H9 (cell line): ENCODE results near the gene MRRF. TPM values are rescaled to one million over a fixed set of nuclear protein-coding genes. Genes with fewer than 3 reads are reported as not detected.

Experiments used
- DNase-seq: peaks from one replicate; pipeline ENCODE4 v3.0.0-alpha.2; 2017
- H2AFZ ChIP-seq: one replicate; pipeline ENCODE4 v1.6.1; 2013; ENCODE audit warnings: mild to moderate bottlenecking, low read length, control low read depth, moderate library complexity
- H2AK5ac ChIP-seq: 2 replicates; pipeline ENCODE4 v1.6.1; 2013; ENCODE audit warnings: low read length, control low read depth, mixed read lengths; ENCODE audit not compliant: insufficient read length
- H2BK120ac ChIP-seq: one replicate; pipeline ENCODE4 v1.6.1; 2013; ENCODE audit warnings: low read depth, mild to moderate bottlenecking, low read length, control low read depth, inconsistent platforms; ENCODE audit not compliant: poor library complexity, severe bottlenecking
- H2BK12ac ChIP-seq: 2 replicates; pipeline ENCODE4 v1.6.1; 2013; ENCODE audit warnings: low read length, control low read depth, mixed read lengths, low read depth; ENCODE audit not compliant: insufficient read length
- H2BK15ac ChIP-seq: 2 replicates; pipeline ENCODE4 v1.6.1; 2013; ENCODE audit warnings: low read depth, low read length, control low read depth
- H2BK20ac ChIP-seq: one replicate; pipeline ENCODE4 v1.6.1; 2013; ENCODE audit warnings: low read depth, mild to moderate bottlenecking, low read length, control low read depth, inconsistent platforms; ENCODE audit not compliant: poor library complexity, severe bottlenecking
- H2BK5ac ChIP-seq: 2 replicates; pipeline ENCODE4 v1.6.1; 2013; ENCODE audit warnings: low read length, control low read depth, mixed read lengths; ENCODE audit not compliant: insufficient read length
- H3K14ac ChIP-seq: 2 replicates; pipeline ENCODE4 v1.6.1; 2013; ENCODE audit warnings: low read length, control low read depth; ENCODE audit not compliant: insufficient read depth
- H3K18ac ChIP-seq: 2 replicates; pipeline ENCODE4 v1.6.1; 2013; ENCODE audit warnings: low read depth, mild to moderate bottlenecking, mixed read lengths, low read length, control low read depth; ENCODE audit not compliant: insufficient read length
- H3K23ac ChIP-seq: 2 replicates; pipeline ENCODE4 v1.6.1; 2013; ENCODE audit warnings: low read length, control low read depth, mixed read lengths, low read depth; ENCODE audit not compliant: insufficient read length
- H3K23me2 ChIP-seq: 2 replicates; pipeline ENCODE4 v1.6.1; 2013; ENCODE audit warnings: low read depth, mild to moderate bottlenecking, mixed read lengths, low read length, control low read depth; ENCODE audit not compliant: insufficient read length, poor library complexity, severe bottlenecking
- H3K27ac ChIP-seq: 2 replicates; pipeline ENCODE4 v1.5.1; 2013; ENCODE audit warnings: low read length, control low read depth, mixed read lengths, low read depth; ENCODE audit not compliant: insufficient read length
- H3K27me3 ChIP-seq: 2 replicates; pipeline ENCODE4 v1.6.1; 2013; ENCODE audit warnings: low read length, control low read depth, inconsistent platforms; ENCODE audit not compliant: insufficient read depth
- H3K4ac ChIP-seq: 2 replicates; pipeline ENCODE4 v1.6.1; 2013; ENCODE audit warnings: low read depth, mild to moderate bottlenecking, control low read depth, inconsistent platforms, low read length, moderate library complexity
- H3K4me1 ChIP-seq: 2 replicates; pipeline ENCODE4 v1.6.1; 2013; ENCODE audit warnings: low read length, control low read depth, inconsistent platforms; ENCODE audit not compliant: insufficient read depth
- H3K4me2 ChIP-seq: 2 replicates; pipeline ENCODE4 v1.6.1; 2013; ENCODE audit warnings: low read length, control low read depth, mixed read lengths; ENCODE audit not compliant: insufficient read length, insufficient read depth
- H3K56ac ChIP-seq: 2 replicates; pipeline ENCODE4 v1.6.1; 2013; ENCODE audit warnings: low read depth, mild to moderate bottlenecking, mixed read lengths, low read length, control low read depth; ENCODE audit not compliant: insufficient read length
- H3K79me1 ChIP-seq: 2 replicates; pipeline ENCODE4 v1.6.1; 2013; ENCODE audit warnings: low read depth, mild to moderate bottlenecking, moderate library complexity, low read length, control low read depth, inconsistent platforms; ENCODE audit not compliant: insufficient read depth, poor library complexity, severe bottlenecking
- H3K79me2 ChIP-seq: 2 replicates; pipeline ENCODE4 v1.6.1; 2013; ENCODE audit warnings: low read length, control low read depth, inconsistent platforms; ENCODE audit not compliant: insufficient read depth
- H3K9ac ChIP-seq: 2 replicates; pipeline ENCODE4 v1.6.1; 2013; ENCODE audit warnings: low read length, control low read depth, mixed read lengths; ENCODE audit not compliant: insufficient read length; ENCODE audit errors: extremely low read depth
- H3K9me3 ChIP-seq: one replicate; pipeline ENCODE4 v1.6.1; 2013; ENCODE audit warnings: low read depth, low read length, inconsistent platforms; ENCODE audit not compliant: control insufficient read depth
- H3T11ph ChIP-seq: one replicate; pipeline ENCODE4 v1.6.1; 2013; ENCODE audit warnings: mild to moderate bottlenecking, low read length, control low read depth, inconsistent platforms
- H4K20me1 ChIP-seq: one replicate; pipeline ENCODE4 v1.6.1; 2013; ENCODE audit not compliant: control insufficient read depth, insufficient read length, insufficient read depth
- H4K5ac ChIP-seq: 2 replicates; pipeline ENCODE4 v1.6.1; 2013; ENCODE audit warnings: low read depth, mild to moderate bottlenecking, mixed read lengths, low read length, control low read depth; ENCODE audit not compliant: insufficient read length
- H4K8ac ChIP-seq: replicated peaks from 2 replicates; pipeline ENCODE4 v1.6.1; 2013; ENCODE audit warnings: low read length, control low read depth, mixed read lengths, low read depth; ENCODE audit not compliant: insufficient read length
- H4K91ac ChIP-seq: 2 replicates; pipeline ENCODE4 v1.6.1; 2013; ENCODE audit warnings: low read depth, mild to moderate bottlenecking, moderate library complexity, mixed read lengths, low read length, control low read depth; ENCODE audit not compliant: insufficient read length
- H3K27ac Mint-ChIP-seq, 3 experiments: 2 replicates in 2 of 3; 3 replicates in 1 of 3; pipeline ENCODE4 v1.8.0; 2020 to 2021; ENCODE audit warnings: mixed read lengths in 3 of 3, mild to moderate bottlenecking in 1 of 3, moderate library complexity in 1 of 3
- H3K27me3 Mint-ChIP-seq: 2 replicates; pipeline ENCODE4 v1.8.0; 2021; ENCODE audit warnings: low read depth, mild to moderate bottlenecking, moderate library complexity, mixed read lengths
- H3K36me3 Mint-ChIP-seq, 3 experiments: 2 replicates in 2 of 3; 3 replicates in 1 of 3; pipeline ENCODE4 v1.8.0; 2020 to 2021; ENCODE audit warnings: low read depth in 3 of 3, mixed read lengths in 3 of 3; ENCODE audit not compliant: insufficient read depth in 1 of 3
- H3K4me1 Mint-ChIP-seq, 2 experiments: 2 replicates each; pipeline ENCODE4 v1.8.0; 2020; ENCODE audit warnings: mixed read lengths in 2 of 2
- H3K4me3 Mint-ChIP-seq, 2 experiments: 2 replicates in 1 of 2; 3 replicates in 1 of 2; pipeline ENCODE4 v1.8.0; 2020 to 2021; ENCODE audit warnings: mild to moderate bottlenecking in 2 of 2, mixed read lengths in 2 of 2, moderate library complexity in 1 of 2
- H3K9me3 Mint-ChIP-seq, 2 experiments: 2 replicates in 1 of 2; 3 replicates in 1 of 2; pipeline ENCODE4 v1.8.0; 2020; ENCODE audit warnings: mild to moderate bottlenecking in 2 of 2, mixed read lengths in 2 of 2, moderate library complexity in 1 of 2
- WGBS: extraction: QIAGEN DNeasy Blood & Tissue Kit; methylation state at CpG from one replicate; pipeline ENCODE4 v1.1.7; 2013; ENCODE audit warnings: missing lambda C conversion rate, low lambda C conversion rate, mixed read lengths; ENCODE audit not compliant: insufficient read length; ENCODE audit errors: extremely low coverage; 5-methylcytosine and 5-hydroxymethylcytosine counted together
- total RNA-seq: library from RNA; stranded (reverse); gene quantifications from 2 replicates; pipeline ENCODE4 v1.2.1, GENCODE V29; 2021
- TF ChIP-seq, protein P1 (sequence below): fragments of 200-600 bp; sonication (generic); conservative IDR thresholded peaks from 3 replicates; pipeline ENCODE4 v1.8.0; 2021; ENCODE audit warnings: antibody characterized with exemption, mild to moderate bottlenecking

The MRRF gene
- total RNA-seq, 1 experiment from 2014 or later, result 33.7 TPM

DNA sequence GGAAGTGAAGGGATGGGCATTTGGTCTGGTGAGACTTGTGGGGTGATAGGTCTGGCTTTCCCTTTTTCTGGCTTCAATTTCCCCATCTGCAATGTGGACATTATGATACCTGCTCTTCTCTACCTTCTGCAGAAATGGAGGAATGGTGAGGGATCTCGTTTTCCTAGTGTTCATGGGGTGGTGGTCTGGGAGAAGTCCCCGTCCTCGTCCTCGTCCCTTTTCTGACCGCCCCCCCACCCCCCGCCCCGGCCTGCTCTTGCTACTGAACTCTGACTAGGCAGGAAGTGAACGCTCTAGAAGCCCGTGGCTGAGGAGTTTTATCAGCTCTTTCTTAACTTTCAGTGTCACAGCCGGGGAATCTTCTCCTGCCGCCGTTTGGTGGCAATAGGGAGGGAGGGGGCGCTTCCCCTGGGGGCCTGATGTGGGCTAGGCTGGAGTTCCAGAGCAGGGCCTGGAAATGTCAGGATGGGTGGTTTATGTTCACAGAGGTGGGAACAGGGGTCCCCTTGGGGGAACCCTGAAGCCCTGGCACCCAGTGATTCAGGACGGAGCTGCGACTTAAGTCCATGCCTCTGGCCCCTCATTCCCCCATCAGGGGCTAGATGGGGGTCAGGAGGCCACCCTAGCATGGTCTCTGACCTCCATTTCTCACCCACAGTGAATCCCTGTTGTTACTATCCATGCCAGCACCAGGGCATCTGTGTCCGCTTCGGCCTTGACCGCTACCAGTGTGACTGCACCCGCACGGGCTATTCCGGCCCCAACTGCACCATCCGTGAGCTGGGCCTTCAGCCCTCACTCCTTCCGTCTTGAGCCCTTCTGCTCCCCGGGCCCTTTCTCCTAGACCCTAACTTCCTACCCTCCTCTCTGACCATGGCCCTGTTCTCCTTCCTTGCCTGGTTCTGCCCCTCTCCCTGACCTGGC, 112.8 kb downstream of the MRRF start:
- no peak overlapping the region for H4K91ac ChIP-seq
- no peak overlapping the region for H4K5ac ChIP-seq
- Mint-ChIP-seq H3K4me1 (peaks cover 34 to 42% of the 10 kb centered on the region in 2 experiments), H3K9me3 (peaks cover 4 to 6% of the 10 kb centered on the region in 2 experiments; a peak in 2 of 5 replicates), H3K36me3 (no peaks in the 10 kb centered on the region), H3K27ac (peak overlapping the region in 2 of 3 experiments; percentile 8 to 72; a peak in 2 of 7 replicates), H3K4me3 (no peak overlapping the region), H3K27me3 (peaks cover 28% of the 10 kb centered on the region)
- H3K79me1 ChIP-seq, result no peaks in the 10 kb centered on the region
- H2BK12ac ChIP-seq, result no peak overlapping the region
- H2AFZ ChIP-seq, result no peak overlapping the region
- peak overlapping the region; percentile 43; the same call in 1 of the 2 replicates for H3K14ac ChIP-seq
- no peak overlapping the region for H2BK5ac ChIP-seq
- H3K27me3 ChIP-seq, result no peaks in the 10 kb centered on the region; the same call in 1 of the 2 replicates
- H3K4ac ChIP-seq, result no peak overlapping the region
- no peak overlapping the region for H3K18ac ChIP-seq
- TF ChIP-seq, protein P1, sequence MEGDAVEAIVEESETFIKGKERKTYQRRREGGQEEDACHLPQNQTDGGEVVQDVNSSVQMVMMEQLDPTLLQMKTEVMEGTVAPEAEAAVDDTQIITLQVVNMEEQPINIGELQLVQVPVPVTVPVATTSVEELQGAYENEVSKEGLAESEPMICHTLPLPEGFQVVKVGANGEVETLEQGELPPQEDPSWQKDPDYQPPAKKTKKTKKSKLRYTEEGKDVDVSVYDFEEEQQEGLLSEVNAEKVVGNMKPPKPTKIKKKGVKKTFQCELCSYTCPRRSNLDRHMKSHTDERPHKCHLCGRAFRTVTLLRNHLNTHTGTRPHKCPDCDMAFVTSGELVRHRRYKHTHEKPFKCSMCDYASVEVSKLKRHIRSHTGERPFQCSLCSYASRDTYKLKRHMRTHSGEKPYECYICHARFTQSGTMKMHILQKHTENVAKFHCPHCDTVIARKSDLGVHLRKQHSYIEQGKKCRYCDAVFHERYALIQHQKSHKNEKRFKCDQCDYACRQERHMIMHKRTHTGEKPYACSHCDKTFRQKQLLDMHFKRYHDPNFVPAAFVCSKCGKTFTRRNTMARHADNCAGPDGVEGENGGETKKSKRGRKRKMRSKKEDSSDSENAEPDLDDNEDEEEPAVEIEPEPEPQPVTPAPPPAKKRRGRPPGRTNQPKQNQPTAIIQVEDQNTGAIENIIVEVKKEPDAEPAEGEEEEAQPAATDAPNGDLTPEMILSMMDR, result no peak
- no peak overlapping the region for H2AK5ac ChIP-seq
- H3T11ph ChIP-seq, result no peak overlapping the region
- H3K4me1 ChIP-seq, result peaks cover 4% of the 10 kb centered on the region; the same call in 1 of the 2 replicates
- no peak overlapping the region for H2BK120ac ChIP-seq
- no peak overlapping the region for H3K56ac ChIP-seq
- no peak for DNase-seq
- no peak overlapping the region for H3K27ac ChIP-seq
- H3K9ac ChIP-seq, result no peak overlapping the region
- no peak overlapping the region for H3K23ac ChIP-seq
- H2BK20ac ChIP-seq, result no peak overlapping the region
- no peak overlapping the region for H3K4me2 ChIP-seq
- no CpG with 5 or more reads among the region's 24 CpGs for WGBS
- no peak overlapping the region for H2BK15ac ChIP-seq
- H4K20me1 ChIP-seq, result no peaks in the 10 kb centered on the region
- no peak overlapping the region for H4K8ac ChIP-seq
- H3K23me2 ChIP-seq, result no peaks in the 10 kb centered on the region
- no peaks in the 10 kb centered on the region for H3K79me2 ChIP-seq
- no peaks in the 10 kb centered on the region for H3K9me3 ChIP-seq
